Activated T-cell treated with anti-CD3 and anti-CD28 coated beads, Interleukin-2, amount 50 U/mL, for 24 hours (primary cell): ENCODE results near the gene PPP6R3.

ENCODE experiments used
- DNase-seq: peaks from one replicate; pipeline ENCODE4 v3.0.0-alpha.2; 2020
- H3K27ac Mint-ChIP-seq: 2 replicates; pipeline ENCODE4 v1.8.0; 2020; ENCODE audit warnings: mild to moderate bottlenecking, mixed read lengths
- H3K27me3 Mint-ChIP-seq: 2 replicates; pipeline ENCODE4 v1.8.0; 2020; ENCODE audit warnings: mixed read lengths
- H3K36me3 Mint-ChIP-seq: 2 replicates; pipeline ENCODE4 v1.8.0; 2020; ENCODE audit warnings: low read depth, mixed read lengths
- H3K4me1 Mint-ChIP-seq: 2 replicates; pipeline ENCODE4 v1.8.0; 2020; ENCODE audit warnings: low read depth, mixed read lengths
- H3K4me3 Mint-ChIP-seq: 2 replicates; pipeline ENCODE4 v1.8.0; 2020; ENCODE audit warnings: mild to moderate bottlenecking, moderate library complexity, mixed read lengths
- H3K9me3 Mint-ChIP-seq: 2 replicates; pipeline ENCODE4 v1.8.0; 2020; ENCODE audit warnings: mixed read lengths

Gene PPP6R3, protein sequence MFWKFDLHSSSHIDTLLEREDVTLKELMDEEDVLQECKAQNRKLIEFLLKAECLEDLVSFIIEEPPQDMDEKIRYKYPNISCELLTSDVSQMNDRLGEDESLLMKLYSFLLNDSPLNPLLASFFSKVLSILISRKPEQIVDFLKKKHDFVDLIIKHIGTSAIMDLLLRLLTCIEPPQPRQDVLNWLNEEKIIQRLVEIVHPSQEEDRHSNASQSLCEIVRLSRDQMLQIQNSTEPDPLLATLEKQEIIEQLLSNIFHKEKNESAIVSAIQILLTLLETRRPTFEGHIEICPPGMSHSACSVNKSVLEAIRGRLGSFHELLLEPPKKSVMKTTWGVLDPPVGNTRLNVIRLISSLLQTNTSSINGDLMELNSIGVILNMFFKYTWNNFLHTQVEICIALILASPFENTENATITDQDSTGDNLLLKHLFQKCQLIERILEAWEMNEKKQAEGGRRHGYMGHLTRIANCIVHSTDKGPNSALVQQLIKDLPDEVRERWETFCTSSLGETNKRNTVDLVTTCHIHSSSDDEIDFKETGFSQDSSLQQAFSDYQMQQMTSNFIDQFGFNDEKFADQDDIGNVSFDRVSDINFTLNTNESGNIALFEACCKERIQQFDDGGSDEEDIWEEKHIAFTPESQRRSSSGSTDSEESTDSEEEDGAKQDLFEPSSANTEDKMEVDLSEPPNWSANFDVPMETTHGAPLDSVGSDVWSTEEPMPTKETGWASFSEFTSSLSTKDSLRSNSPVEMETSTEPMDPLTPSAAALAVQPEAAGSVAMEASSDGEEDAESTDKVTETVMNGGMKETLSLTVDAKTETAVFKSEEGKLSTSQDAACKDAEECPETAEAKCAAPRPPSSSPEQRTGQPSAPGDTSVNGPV

DNA sequence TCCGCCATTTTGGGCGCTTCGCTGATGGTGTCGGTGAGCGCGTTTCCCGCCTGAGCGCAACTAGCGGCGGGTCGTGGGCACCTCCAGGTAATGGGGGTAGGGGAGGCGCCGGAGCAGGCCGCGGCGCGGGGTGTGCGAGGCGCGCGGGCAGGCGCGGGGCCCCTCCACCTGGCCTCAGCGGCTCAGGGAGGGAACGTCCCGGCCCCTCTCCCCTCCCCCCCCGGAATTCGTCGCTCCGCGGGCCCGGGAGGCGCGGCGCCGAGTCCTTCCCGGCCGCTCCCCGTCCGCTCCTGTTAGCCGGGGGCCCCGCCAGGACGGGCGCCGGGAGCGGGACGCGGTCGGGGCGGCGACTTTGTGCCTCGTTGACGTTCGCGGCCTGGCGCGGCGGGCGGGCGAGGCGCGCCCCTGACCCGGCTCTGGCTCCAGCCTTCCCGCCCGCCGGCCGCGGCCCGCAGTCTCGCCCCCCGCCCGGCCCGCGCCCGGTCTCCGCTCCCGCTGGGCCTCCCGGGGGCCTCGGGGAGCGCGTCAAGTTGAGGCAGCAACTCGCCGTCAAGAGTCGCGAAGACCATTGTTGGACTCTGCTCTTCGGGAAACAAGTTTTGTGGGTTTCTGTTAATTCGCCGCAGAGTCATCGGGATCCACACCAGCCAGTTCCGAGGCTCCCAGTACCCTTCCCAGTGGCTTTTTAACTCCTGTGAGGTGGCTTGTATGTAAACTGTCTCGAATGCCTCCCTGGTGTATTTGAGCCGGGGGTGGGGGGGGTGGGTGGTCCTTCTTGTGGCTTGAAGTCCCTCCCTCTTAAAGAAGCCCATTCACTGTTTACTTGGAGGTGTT lies at the start of gene PPP6R3:
PPP6R3 (plus strand) TSS at position 12 of the 834 bp plus-strand sequence. CDS start 76,913 bp downstream, outside the sequence.
- Mint-ChIP-seq H3K27me3 (no peaks in the 10 kb centered on the region), H3K4me1 (peaks cover 46% of the 10 kb centered on the region), H3K9me3 (no peaks in the 10 kb centered on the region), H3K4me3 (peak within 1 kb of the TSS; percentile 92), H3K36me3 (peaks cover 40% of the 10 kb centered on the region), H3K27ac (peak within 1 kb of the TSS; percentile 99)
- no peak for DNase-seq

GRCh38 chr11:68411501-68411991 lies 49.0 kb upstream of the PPP6R3 start:
- no peak for DNase-seq
- Mint-ChIP-seq H3K9me3 (no peaks in the 10 kb centered on the region), H3K4me3 (no peak overlapping the region), H3K36me3 (peaks cover 30% of the 10 kb centered on the region), H3K4me1 (peaks cover 6% of the 10 kb centered on the region), H3K27ac (no peak overlapping the region), H3K27me3 (no peaks in the 10 kb centered on the region)

GRCh38 chr11:68412593-68413475 lies 47.7 kb upstream of the PPP6R3 start:
- peak; percentile 45 for DNase-seq
- Mint-ChIP-seq H3K36me3 (peaks cover 24% of the 10 kb centered on the region), H3K9me3 (no peaks in the 10 kb centered on the region), H3K4me1 (peaks cover 11% of the 10 kb centered on the region), H3K27me3 (no peaks in the 10 kb centered on the region), H3K27ac (no peak overlapping the region), H3K4me3 (no peak overlapping the region)

GRCh38 chr11:68413591-68413999 lies 47.0 kb upstream of the PPP6R3 start:
- DNase-seq = no peak

DNA sequence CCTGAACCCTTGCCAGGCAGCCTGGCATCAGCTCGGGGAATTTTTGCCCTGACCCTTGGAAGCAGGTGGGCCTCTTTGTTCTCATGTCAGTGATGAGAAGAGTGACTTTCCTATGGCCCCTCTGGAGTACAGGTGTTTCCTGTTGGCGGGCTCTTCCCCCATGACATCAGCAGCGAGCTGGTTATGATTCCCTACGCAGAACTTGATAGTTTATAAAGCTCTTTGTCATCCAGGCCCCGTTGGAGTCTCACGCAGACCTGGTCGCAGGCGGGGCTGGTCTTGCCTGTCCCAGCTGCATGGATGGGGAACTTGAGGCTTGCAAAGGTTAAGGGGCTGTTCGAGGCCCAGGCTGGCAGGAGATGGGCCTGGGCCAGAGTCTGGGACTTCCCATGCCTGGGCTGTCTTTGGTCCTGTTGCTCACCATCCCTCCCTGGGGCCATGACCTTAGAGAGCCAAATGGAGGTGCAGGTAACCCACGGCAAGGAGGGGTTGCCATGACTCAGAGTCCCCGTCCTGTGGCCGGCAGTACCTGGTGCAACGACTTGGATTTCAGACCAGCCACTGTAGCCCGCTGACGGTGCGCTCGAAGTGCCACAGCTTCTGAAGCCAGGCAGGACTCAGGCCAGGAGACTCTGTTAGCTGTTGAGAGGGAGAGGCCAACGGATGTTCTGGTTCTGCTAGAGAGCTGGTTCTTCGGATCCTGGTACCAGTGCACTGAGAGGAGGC lies 45.9 kb upstream of the PPP6R3 start:
- no peaks in the 10 kb centered on the region for H3K27me3 Mint-ChIP-seq
- H3K9me3 Mint-ChIP-seq = no peaks in the 10 kb centered on the region
- no peak for DNase-seq
- no peak overlapping the region for H3K27ac Mint-ChIP-seq
- H3K36me3 Mint-ChIP-seq = peaks cover 20% of the 10 kb centered on the region
- no peak overlapping the region for H3K4me3 Mint-ChIP-seq
- peaks cover 11% of the 10 kb centered on the region for H3K4me1 Mint-ChIP-seq

More at GRCh38 chr11:68413591-68413999, 47.0 kb upstream of the PPP6R3 start:
- Mint-ChIP-seq H3K4me3 (no peak overlapping the region), H3K9me3 (no peaks in the 10 kb centered on the region), H3K36me3 (peaks cover 21% of the 10 kb centered on the region), H3K27me3 (no peaks in the 10 kb centered on the region), H3K4me1 (peaks cover 11% of the 10 kb centered on the region), H3K27ac (no peak overlapping the region)

DNA sequence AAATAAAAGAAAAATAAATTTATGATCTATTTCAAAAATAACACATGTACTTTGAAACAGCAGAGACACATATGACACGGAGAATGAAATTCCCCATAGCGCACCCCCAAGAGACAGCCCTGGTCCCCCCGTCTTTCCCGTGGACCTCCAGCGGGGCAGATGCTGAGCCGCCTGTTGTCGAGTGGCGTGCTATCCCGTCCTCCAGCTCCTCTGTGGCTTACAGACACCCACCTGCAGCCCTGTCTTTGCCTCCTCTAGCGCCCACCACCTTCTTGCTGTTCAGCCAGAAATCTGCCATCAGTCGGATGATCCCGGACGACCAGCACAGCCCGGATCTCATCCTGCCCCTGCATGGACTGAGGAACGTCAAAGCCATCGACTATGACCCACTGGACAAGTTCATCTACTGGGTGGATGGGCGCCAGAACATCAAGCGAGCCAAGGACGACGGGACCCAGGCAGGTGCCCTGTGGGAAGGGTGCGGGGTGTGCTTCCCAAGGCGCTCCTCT lies 44.4 kb upstream of the PPP6R3 start:
- Mint-ChIP-seq H3K27me3 (no peaks in the 10 kb centered on the region), H3K4me3 (no peak overlapping the region), H3K9me3 (no peaks in the 10 kb centered on the region), H3K36me3 (peaks cover 17% of the 10 kb centered on the region), H3K4me1 (peaks cover 11% of the 10 kb centered on the region), H3K27ac (no peak overlapping the region)
- no peak for DNase-seq

GRCh38 chr11:68418648-68419047 lies 41.9 kb upstream of the PPP6R3 start:
- Mint-ChIP-seq H3K9me3 (no peaks in the 10 kb centered on the region), H3K4me1 (peaks cover 5% of the 10 kb centered on the region), H3K27me3 (no peaks in the 10 kb centered on the region), H3K27ac (no peak overlapping the region), H3K36me3 (peaks cover 12% of the 10 kb centered on the region), H3K4me3 (no peak overlapping the region)
- DNase-seq = no peak

DNA sequence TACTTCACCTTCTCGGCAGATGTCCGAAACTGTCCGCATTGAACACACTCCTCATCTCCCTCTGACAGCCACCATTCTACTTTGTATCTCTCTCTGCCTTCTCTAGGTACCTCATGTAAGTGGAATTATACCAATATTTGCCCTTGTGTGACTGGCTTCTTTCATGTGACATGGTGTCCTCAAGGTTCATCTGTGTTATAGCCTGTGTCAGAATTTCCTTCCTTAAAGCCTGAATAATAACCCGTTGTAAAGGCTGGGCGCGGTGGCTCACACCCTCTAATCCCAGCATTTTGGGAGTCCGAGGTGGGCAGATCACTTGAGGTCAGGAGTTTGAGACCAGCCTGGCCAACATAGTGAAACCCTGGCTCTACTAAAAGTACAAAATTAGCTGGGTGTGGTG lies 40.4 kb upstream of the PPP6R3 start:
- no peaks in the 10 kb centered on the region for H3K9me3 Mint-ChIP-seq
- peaks cover 5% of the 10 kb centered on the region for H3K4me1 Mint-ChIP-seq
- H3K36me3 Mint-ChIP-seq = peaks cover 6% of the 10 kb centered on the region
- H3K4me3 Mint-ChIP-seq = no peak overlapping the region
- H3K27me3 Mint-ChIP-seq = no peaks in the 10 kb centered on the region
- no peak overlapping the region for H3K27ac Mint-ChIP-seq
- DNase-seq = no peak

GRCh38 chr11:68423481-68423880 lies 37.1 kb upstream of the PPP6R3 start:
- Mint-ChIP-seq H3K9me3 (no peaks in the 10 kb centered on the region), H3K36me3 (peaks cover 11% of the 10 kb centered on the region), H3K4me3 (no peak overlapping the region), H3K27ac (no peak overlapping the region), H3K27me3 (no peaks in the 10 kb centered on the region), H3K4me1 (no peaks in the 10 kb centered on the region)
- DNase-seq = no peak

DNA sequence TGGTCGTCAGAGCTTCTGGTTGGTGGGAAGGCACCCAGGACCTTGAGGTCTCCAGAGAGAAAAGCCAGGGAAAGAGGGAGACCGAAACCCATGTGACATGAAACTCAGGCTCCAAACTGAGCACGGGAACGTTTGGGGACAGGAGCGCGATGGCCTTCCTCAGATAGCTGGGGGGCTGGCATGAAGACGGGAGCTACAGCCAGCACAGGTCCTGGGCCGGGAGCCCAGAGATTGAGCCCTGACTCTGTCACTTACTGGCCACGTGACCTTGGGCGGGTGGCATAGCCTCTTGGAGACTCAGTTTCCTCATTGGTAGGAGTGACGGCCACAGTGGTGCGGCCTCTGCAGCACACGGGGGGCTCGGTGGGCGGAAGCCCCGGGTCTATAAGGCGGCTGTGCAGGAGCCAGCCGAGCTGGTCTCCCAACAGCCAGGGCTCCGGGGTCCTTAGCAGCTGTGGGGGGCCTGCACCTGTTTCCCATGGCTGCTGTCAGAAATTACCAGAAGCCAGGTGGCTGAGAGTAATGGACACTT lies 36.4 kb upstream of the PPP6R3 start:
- no peaks in the 10 kb centered on the region for H3K9me3 Mint-ChIP-seq
- peaks cover 15% of the 10 kb centered on the region for H3K36me3 Mint-ChIP-seq
- H3K27ac Mint-ChIP-seq = no peak overlapping the region
- H3K27me3 Mint-ChIP-seq = no peaks in the 10 kb centered on the region
- no peak overlapping the region for H3K4me3 Mint-ChIP-seq
- DNase-seq = no peak
- no peaks in the 10 kb centered on the region for H3K4me1 Mint-ChIP-seq

GRCh38 chr11:68424981-68425865 lies 35.3 kb upstream of the PPP6R3 start:
- H3K9me3 Mint-ChIP-seq = peaks cover 6% of the 10 kb centered on the region
- H3K27ac Mint-ChIP-seq = no peak overlapping the region
- no peak for DNase-seq
- peaks cover 24% of the 10 kb centered on the region for H3K36me3 Mint-ChIP-seq
- no peaks in the 10 kb centered on the region for H3K27me3 Mint-ChIP-seq
- no peaks in the 10 kb centered on the region for H3K4me1 Mint-ChIP-seq
- H3K4me3 Mint-ChIP-seq = no peak overlapping the region

DNA sequence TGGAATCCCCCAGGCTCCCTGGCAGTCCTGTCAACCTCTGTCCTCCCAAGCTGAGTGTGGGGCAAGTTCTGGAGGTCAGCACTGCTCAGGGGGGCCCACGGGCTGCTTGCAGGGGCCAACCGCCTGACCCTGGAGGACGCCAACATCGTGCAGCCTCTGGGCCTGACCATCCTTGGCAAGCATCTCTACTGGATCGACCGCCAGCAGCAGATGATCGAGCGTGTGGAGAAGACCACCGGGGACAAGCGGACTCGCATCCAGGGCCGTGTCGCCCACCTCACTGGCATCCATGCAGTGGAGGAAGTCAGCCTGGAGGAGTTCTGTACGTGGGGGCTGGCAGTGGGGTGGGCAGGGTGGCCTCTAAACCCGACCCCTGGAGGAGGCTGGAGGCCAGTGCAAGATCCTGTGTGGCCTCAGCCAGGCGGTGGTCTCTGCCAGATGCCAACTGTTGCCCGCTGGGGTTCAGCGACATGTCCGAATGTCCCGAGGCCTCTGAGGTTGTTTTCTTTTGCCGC lies 34.6 kb upstream of the PPP6R3 start:
- H3K4me3 Mint-ChIP-seq = no peak overlapping the region
- H3K4me1 Mint-ChIP-seq = no peaks in the 10 kb centered on the region
- no peak for DNase-seq
- no peak overlapping the region for H3K27ac Mint-ChIP-seq
- H3K9me3 Mint-ChIP-seq = peaks cover 9% of the 10 kb centered on the region
- no peaks in the 10 kb centered on the region for H3K27me3 Mint-ChIP-seq
- H3K36me3 Mint-ChIP-seq = peaks cover 30% of the 10 kb centered on the region
